GM10266 (cell line): ENCODE results near the gene SCN1B.
A peak's percentile ranks its signal among the peaks of the same experiment; 100 is the strongest.

Source experiments
- DNase-seq: peaks from one replicate; pipeline ENCODE4 v3.0.0; 2012; ENCODE audit errors: extremely low spot score
- CTCF ChIP-seq: IDR thresholded peaks from 2 replicates; pipeline ENCODE4 v1.5.1; 2012; ENCODE audit warnings: mild to moderate bottlenecking, low read depth; ENCODE audit not compliant: control insufficient read depth, insufficient read depth; ENCODE audit errors: missing control alignments

Gene SCN1B

GRCh38 chr19:35081201-35081600, 50.9 kb downstream of the SCN1B start:
- DNase-seq, result no peak
- TF ChIP-seq CTCF, result no peak

DNA sequence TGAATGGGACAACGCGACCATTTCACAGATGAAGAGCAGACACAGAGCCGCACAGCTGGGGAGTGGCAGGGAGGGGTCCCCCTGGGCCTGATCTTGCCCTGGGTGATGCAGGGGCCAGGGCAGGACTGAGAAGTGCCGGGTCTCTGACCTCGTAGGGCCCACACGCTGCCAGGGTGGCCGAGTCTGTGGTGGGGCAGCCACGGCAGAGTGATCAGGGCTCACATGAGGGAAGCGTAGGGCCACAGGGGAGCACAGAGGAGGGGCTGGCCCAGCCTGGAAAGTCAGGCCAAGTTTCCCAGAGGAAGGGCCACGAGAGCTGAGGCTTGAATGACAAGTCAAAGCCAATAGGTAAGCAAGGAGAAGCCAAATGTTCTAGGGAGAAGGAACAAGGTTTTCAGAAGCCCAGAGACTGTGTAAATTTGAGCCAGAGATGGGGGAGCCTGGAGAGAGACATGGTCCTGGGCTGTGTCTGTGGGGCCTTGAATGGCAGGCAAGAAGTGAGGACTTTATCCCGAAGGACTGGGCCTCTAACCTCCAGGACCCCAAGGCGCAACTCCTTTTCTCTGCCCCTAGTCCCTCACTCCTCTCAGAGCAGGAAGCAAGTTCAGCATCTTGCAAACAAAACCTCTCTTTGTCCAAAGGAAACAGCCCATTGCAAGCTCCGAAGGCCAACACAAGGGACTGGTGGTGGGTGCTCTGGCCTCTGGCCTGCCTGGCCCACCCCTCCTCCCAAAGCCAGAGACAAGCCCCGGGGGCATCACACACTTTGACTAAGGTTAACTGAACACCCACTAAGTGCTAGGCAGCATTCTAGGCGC, 53.6 kb downstream of the SCN1B start:
- TF ChIP-seq CTCF, result no peak
- DNase-seq, result no peak

- TF ChIP-seq CTCF, result no peak
- DNase-seq, result no peak
Observed at GRCh38 chr19:35084509-35084762, 54.2 kb downstream of the SCN1B start.

GRCh38 chr19:35085947-35086346, 55.7 kb downstream of the SCN1B start:
- TF ChIP-seq CTCF, result no peak
- DNase-seq, result peak; percentile 67

DNA sequence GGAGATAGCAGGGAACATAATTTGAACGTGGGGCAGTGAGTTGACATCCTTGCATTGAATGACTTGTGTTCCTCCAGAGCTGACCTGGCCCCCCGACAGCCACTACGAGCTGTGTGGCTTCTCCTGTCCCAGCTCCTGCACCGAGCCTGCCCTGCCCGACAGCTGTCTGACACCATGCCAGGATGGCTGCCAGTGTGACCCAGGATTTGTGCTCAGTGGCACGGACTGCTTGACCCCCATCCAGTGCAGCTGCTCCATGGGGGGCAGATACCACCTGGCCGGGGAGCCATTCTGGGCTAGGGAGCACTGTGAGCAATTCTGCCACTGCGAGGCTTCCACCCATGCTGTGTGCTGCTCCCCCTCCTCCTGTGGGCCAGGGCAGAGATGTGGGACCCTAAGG, 56.2 kb downstream of the SCN1B start:
- no peak for TF ChIP-seq CTCF
- DNase-seq, result no peak

DNA sequence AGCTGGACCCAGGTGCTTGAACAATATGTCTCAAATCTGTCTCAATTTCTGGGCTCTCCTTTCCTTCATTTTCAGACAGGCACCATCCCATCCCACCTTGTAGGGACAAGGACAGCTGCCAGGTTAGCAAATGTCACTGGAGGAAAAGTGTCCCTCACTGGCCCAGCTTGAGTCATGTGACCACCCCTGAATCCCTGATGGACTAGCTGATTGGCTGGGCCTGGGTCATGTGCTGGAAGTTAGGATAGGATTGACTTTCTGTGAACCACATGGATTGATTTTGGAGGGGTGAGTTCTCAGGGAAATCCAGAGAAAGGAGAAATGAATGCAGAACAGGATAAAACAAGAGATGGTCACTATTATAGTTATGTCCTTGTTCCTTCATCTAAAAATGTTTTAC, 57.1 kb downstream of the SCN1B start:
- DNase-seq, result no peak
- TF ChIP-seq CTCF, result no peak

DNA sequence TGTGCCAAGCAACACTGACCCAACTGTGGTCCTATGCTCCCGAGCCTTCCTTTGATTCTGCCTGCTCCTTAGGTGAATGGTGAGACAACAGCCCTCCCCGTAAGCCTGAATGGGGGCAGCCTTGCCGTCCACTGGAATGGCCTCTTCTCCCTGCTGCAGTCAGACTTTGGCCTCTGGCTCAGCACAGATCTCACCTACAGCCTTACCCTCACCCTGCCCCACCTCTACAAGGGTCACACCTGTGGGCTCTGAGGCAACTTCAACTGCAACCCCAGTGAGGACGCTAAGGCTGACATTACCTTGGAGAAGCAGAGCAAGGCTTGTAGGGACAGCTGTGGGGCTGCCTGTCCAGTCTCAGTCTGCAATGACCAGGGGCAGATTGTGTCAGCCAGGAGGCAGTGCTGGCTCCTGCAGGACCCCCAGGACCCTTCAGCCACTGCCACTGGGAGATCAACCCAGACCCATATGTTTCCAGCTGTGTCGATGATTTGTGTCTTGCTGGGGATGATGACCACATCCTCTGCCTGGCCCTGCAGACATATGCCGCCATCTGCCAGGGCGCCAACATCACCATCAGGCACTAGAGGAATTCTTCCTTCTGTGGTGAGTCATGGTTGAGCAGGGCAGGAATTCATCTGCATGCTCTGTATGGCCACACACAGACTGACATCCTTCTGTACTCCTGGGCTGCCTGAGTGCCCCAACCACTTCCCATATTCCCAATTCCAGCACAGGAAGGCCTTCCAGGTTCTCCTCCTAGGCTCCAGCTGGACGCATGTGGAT, 58.1 kb downstream of the SCN1B start:
- no peak for TF ChIP-seq CTCF
- no peak for DNase-seq
